Measurements from ENCODE around the gene ATG4C.
"Not testable (repeated sequence)": the region's sequence is repeated elsewhere in the genome, so short reads cannot be mapped to it uniquely, and the experiment has no call there.

The ATG4C gene

GRCh38 chr1:62823556-62823955, 39.6 kb downstream of the ATG4C start:
- Histone ChIP-seq H3K27me3 (replicated peaks; ENCODE audit: control insufficient read depth, insufficient read depth, low read length) (no peaks in the 10 kb centered on the region), H3K4me3 (replicated peaks; ENCODE audit: low read depth, low read length) (no peak overlapping the region), H3K36me3 (ENCODE audit: control insufficient read depth, insufficient read depth, low read length) (no peaks in the 10 kb centered on the region)
- no peak for DNase-seq (ENCODE audit: extremely low read depth, insufficient read length)
- TF ChIP-seq, protein P1, sequence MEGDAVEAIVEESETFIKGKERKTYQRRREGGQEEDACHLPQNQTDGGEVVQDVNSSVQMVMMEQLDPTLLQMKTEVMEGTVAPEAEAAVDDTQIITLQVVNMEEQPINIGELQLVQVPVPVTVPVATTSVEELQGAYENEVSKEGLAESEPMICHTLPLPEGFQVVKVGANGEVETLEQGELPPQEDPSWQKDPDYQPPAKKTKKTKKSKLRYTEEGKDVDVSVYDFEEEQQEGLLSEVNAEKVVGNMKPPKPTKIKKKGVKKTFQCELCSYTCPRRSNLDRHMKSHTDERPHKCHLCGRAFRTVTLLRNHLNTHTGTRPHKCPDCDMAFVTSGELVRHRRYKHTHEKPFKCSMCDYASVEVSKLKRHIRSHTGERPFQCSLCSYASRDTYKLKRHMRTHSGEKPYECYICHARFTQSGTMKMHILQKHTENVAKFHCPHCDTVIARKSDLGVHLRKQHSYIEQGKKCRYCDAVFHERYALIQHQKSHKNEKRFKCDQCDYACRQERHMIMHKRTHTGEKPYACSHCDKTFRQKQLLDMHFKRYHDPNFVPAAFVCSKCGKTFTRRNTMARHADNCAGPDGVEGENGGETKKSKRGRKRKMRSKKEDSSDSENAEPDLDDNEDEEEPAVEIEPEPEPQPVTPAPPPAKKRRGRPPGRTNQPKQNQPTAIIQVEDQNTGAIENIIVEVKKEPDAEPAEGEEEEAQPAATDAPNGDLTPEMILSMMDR (IDR thresholded peaks at IDR 0.05; ENCODE audit: insufficient read depth, low read length, poor library complexity, severe bottlenecking), result no peak

- no peak for DNase-seq (ENCODE audit: extremely low read depth, insufficient read length)
- Histone ChIP-seq H3K36me3 (ENCODE audit: control insufficient read depth, insufficient read depth, low read length) (no peaks in the 10 kb centered on the region), H3K27me3 (replicated peaks; ENCODE audit: control insufficient read depth, insufficient read depth, low read length) (no peaks in the 10 kb centered on the region), H3K4me3 (replicated peaks; ENCODE audit: low read depth, low read length) (no peak overlapping the region)
- TF ChIP-seq, protein P1 (IDR thresholded peaks at IDR 0.05; ENCODE audit: insufficient read depth, low read length, poor library complexity, severe bottlenecking), result no peak
Measured at GRCh38 chr1:62826901-62827300, 43.0 kb downstream of the ATG4C start.

GRCh38 chr1:62827786-62828185, 43.9 kb downstream of the ATG4C start:
- DNase-seq (ENCODE audit: extremely low read depth, insufficient read length); H3K27me3 ChIP-seq (replicated peaks; ENCODE audit: control insufficient read depth, insufficient read depth, low read length); H3K36me3 ChIP-seq (ENCODE audit: control insufficient read depth, insufficient read depth, low read length); H3K4me3 ChIP-seq (replicated peaks; ENCODE audit: low read depth, low read length): not testable (repeated sequence)

GRCh38 chr1:62832276-62832675, 48.3 kb downstream of the ATG4C start:
- Histone ChIP-seq H3K4me3 (replicated peaks; ENCODE audit: low read depth, low read length) (no peak overlapping the region), H3K27me3 (replicated peaks; ENCODE audit: control insufficient read depth, insufficient read depth, low read length) (no peaks in the 10 kb centered on the region), H3K36me3 (ENCODE audit: control insufficient read depth, insufficient read depth, low read length) (no peaks in the 10 kb centered on the region)
- TF ChIP-seq, protein P1 (IDR thresholded peaks at IDR 0.05; ENCODE audit: insufficient read depth, low read length, poor library complexity, severe bottlenecking), result no peak
- DNase-seq (ENCODE audit: extremely low read depth, insufficient read length), result no peak

- Histone ChIP-seq H3K4me3 (replicated peaks; ENCODE audit: low read depth, low read length) (no peak overlapping the region), H3K36me3 (ENCODE audit: control insufficient read depth, insufficient read depth, low read length) (no peaks in the 10 kb centered on the region), H3K27me3 (replicated peaks; ENCODE audit: control insufficient read depth, insufficient read depth, low read length) (no peaks in the 10 kb centered on the region)
- TF ChIP-seq, protein P1 (IDR thresholded peaks at IDR 0.05; ENCODE audit: insufficient read depth, low read length, poor library complexity, severe bottlenecking), result no peak
- DNase-seq (ENCODE audit: extremely low read depth, insufficient read length), result no peak
Measured at GRCh38 chr1:62833529-62833928, 49.6 kb downstream of the ATG4C start.

- no peaks in the 10 kb centered on the region for H3K27me3 ChIP-seq (replicated peaks; ENCODE audit: control insufficient read depth, insufficient read depth, low read length)
- DNase-seq (ENCODE audit: extremely low read depth, insufficient read length), result no peak
- no peak overlapping the region for H3K4me3 ChIP-seq (replicated peaks; ENCODE audit: low read depth, low read length)
- H3K36me3 ChIP-seq (ENCODE audit: control insufficient read depth, insufficient read depth, low read length), result no peaks in the 10 kb centered on the region
- TF ChIP-seq, protein P1 (IDR thresholded peaks at IDR 0.05; ENCODE audit: insufficient read depth, low read length, poor library complexity, severe bottlenecking), result no peak
Measured at GRCh38 chr1:62834400-62834961, 50.5 kb downstream of the ATG4C start.
